Thoracic aorta (tissue), 2 donors: Measurements from ENCODE around the gene C16orf92. TPM values are rescaled to one million over a fixed set of nuclear protein-coding genes. Genes with fewer than 3 reads are reported as not detected.

Experiments
- ATAC-seq: fragments of 150-250 bp; one replicate; pipeline ENCODE4 v1.8.0; 2017; ENCODE audit warnings: low read depth; ENCODE audit not compliant: insufficient number of reproducible peaks, low FRiP score
- DNase-seq: peaks from one replicate; pipeline ENCODE4 v3.0.0-alpha.2; 2020; ENCODE audit warnings: low spot score
- H3K27ac ChIP-seq, 2 donors: fragments of 200-600 bp; sonication (generic); 1 replicate in 1 of 2; 2 replicates in 1 of 2; pipeline ENCODE4 v1.5.1; 2016; ENCODE audit warnings: mild to moderate bottlenecking in 2 of 2, moderate library complexity in 2 of 2
- H3K27me3 ChIP-seq: fragments of 200-600 bp; sonication (generic); replicated peaks from 2 replicates; pipeline ENCODE4 v1.6.0; 2016; ENCODE audit warnings: mild to moderate bottlenecking; ENCODE audit not compliant: insufficient read depth
- H3K36me3 ChIP-seq: fragments of 200-600 bp; sonication (generic); one replicate; pipeline ENCODE4 v1.5.1; 2016
- H3K4me1 ChIP-seq, 2 donors: fragments of 200-600 bp; sonication (generic); 1 replicate in 1 of 2; 2 replicates in 1 of 2; pipeline versions ENCODE4 v1.5.1 to v1.6.0; 2016; ENCODE audit warnings: low read depth in 2 of 2, mild to moderate bottlenecking in 1 of 2; ENCODE audit not compliant: control insufficient read depth in 1 of 2
- H3K4me3 ChIP-seq: fragments of 200-600 bp; sonication (generic); 2 replicates; pipeline ENCODE4 v1.5.1; 2016; ENCODE audit warnings: mild to moderate bottlenecking
- H3K9me3 ChIP-seq: fragments of 200-600 bp; sonication (generic); 2 replicates; pipeline ENCODE4 v1.5.1; 2016
- total RNA-seq, 2 donors: library from RNA; depleted of rRNA; stranded (reverse); fragments of >200 nt; gene quantifications; one replicate each; pipeline versions ENCODE4 v1.1.0 to v1.2.3, GENCODE V29; 2016
- TF ChIP-seq, protein P1 (sequence below): fragments of 200-600 bp; sonication (generic); IDR thresholded peaks from one replicate; pipeline ENCODE4 v1.5.1; 2019; ENCODE audit warnings: antibody characterized with exemption

The C16orf92 gene
- total RNA-seq, 2 donors from 2014 or later = not detected

DNA sequence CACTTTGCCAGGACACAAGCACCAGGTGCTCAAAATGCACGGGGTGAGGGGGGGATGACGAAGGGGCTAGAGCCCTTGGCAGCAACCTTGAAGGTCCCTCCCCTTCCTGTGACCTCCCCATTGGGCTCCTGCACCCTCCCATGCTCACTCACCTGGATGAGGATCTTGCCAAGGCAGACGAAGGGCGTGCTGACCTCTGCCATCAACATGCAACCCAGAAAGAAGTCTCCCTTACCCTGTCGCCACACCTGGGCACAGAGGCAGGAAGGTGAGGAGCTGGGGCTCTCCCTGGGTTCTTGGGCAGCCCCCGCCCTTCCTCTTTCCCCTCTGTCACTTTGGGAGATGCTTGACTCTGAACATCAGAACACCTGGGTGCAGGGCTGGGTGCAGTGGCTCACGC, 2.6 kb downstream of the C16orf92 start:
- DNase-seq (no peak), ATAC-seq (no peak)
- H3K27me3 ChIP-seq = no peaks in the 10 kb centered on the region
- no peaks in the 10 kb centered on the region for H3K36me3 ChIP-seq
- H3K27ac ChIP-seq = no peak overlapping the region
- H3K9me3 ChIP-seq = no peaks in the 10 kb centered on the region
- H3K4me3 ChIP-seq = no peak overlapping the region
- TF ChIP-seq, protein P1, sequence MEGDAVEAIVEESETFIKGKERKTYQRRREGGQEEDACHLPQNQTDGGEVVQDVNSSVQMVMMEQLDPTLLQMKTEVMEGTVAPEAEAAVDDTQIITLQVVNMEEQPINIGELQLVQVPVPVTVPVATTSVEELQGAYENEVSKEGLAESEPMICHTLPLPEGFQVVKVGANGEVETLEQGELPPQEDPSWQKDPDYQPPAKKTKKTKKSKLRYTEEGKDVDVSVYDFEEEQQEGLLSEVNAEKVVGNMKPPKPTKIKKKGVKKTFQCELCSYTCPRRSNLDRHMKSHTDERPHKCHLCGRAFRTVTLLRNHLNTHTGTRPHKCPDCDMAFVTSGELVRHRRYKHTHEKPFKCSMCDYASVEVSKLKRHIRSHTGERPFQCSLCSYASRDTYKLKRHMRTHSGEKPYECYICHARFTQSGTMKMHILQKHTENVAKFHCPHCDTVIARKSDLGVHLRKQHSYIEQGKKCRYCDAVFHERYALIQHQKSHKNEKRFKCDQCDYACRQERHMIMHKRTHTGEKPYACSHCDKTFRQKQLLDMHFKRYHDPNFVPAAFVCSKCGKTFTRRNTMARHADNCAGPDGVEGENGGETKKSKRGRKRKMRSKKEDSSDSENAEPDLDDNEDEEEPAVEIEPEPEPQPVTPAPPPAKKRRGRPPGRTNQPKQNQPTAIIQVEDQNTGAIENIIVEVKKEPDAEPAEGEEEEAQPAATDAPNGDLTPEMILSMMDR = no peak
- peaks cover 2 to 10% of the 10 kb centered on the region in 2 donors for H3K4me1 ChIP-seq

DNA sequence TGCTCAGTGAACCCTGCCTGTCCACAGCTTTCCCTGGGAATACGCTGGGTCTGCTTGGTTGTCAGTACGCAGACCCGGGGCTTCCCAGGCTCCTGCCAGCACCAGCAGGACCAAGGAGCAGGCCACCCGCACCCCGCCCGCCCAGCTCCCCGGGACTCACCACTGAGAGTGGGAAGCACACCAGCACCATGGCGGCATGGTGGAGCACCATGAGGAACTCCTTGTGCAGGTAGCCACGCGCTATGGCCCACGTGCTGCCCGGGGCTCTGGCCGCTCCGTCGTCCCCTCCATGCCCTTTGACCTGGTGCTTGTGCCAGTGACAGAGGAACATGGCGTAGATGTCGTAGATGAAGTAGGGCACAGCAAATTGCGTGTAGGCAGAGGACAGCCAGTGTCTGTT, 3.5 kb downstream of the C16orf92 start:
- no peak overlapping the region for H3K4me3 ChIP-seq
- no peak overlapping the region for H3K27ac ChIP-seq
- H3K9me3 ChIP-seq = no peaks in the 10 kb centered on the region
- no peak for ATAC-seq
- H3K36me3 ChIP-seq = no peaks in the 10 kb centered on the region
- peaks cover 5 to 10% of the 10 kb centered on the region in 2 donors for H3K4me1 ChIP-seq
- TF ChIP-seq, protein P1 = no peak
- H3K27me3 ChIP-seq = peaks cover 5% of the 10 kb centered on the region
- no peak for DNase-seq

DNA sequence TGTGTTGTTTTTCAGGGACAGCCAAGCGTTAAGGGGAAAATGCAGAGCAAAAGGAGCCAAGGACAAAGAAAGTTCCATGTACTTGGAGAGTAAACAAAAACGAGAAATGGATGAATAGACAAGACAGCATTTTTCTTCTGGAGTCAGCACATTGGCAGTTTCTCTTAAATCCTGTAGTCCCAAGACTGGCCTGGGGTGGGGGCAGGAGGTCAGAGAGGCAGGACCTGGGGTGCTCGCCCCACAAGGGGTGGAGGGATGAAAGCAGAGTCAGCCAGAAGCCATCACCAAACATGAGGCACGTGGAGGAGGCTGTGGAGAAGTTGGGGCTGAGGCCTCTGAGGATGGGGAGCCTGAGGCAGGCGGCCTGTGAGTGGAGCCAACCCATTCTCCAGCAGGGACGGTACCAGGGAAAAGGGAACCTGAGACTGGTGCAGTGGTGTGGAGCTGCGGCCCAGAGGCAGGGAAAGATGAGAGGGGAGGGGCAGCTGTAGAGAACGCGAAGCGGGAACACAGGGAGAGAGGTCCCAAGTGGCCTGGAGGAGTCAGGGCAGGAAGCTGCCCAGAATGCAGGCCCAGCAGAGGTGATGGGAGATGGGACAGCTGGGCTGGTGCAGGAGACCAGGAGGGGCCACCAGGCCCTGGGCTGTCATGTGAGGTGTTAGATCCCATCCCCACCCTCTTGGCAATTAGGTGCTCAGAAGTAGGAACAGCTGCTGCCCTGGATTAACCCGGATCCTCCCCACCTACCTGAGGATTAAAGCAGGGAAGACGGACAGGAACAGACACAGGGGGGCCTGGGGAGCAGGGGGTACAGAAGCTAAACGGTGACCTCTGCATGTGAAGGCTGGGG, 4.8 kb downstream of the C16orf92 start:
- ATAC-seq = no peak
- Histone ChIP-seq H3K27ac (no peak overlapping the region), H3K27me3 (peaks cover 13% of the 10 kb centered on the region), H3K9me3 (no peaks in the 10 kb centered on the region), H3K36me3 (no peaks in the 10 kb centered on the region), H3K4me1 (peaks cover 2 to 8% of the 10 kb centered on the region in 2 donors), H3K4me3 (no peak overlapping the region)
- TF ChIP-seq, protein P1 = no peak
- no peak for DNase-seq

DNA sequence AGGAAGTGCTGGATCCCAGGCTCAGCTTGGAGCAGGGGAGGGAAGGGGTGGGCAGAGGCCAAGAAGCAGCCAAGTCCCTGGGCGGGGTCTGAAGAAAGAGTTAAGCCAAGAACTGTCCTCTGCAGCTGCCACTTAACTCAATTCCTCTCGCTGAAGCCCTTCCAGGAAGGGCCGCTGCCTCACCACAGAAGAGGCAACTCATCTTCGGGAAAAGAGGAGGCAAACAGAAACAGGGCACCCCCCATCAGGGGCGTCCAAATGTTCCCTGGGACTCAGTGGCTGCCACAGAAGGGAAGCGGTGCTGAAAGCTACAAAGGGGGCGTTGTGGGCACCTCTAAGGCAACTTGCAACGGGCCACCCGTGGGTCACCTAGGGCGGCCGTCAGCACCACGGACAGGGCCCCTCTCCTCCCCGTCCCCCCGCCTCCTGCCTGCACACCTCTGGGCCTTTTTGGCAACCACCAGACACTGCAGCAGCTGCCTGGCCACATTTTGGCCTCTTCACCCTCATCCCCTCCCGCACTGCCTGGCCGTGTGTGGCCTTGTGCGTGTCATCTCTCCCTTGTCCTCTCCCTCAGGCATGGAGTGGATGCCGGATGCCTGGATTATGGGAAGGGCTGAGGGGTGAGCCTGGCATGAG, 5.6 kb downstream of the C16orf92 start:
- ATAC-seq (no peak), DNase-seq (no peak)
- Histone ChIP-seq H3K36me3 (no peaks in the 10 kb centered on the region), H3K4me3 (no peak overlapping the region), H3K9me3 (no peaks in the 10 kb centered on the region), H3K27ac (no peak overlapping the region), H3K27me3 (peaks cover 19% of the 10 kb centered on the region), H3K4me1 (peaks cover 2 to 8% of the 10 kb centered on the region in 2 donors)
- TF ChIP-seq, protein P1 = no peak

DNA sequence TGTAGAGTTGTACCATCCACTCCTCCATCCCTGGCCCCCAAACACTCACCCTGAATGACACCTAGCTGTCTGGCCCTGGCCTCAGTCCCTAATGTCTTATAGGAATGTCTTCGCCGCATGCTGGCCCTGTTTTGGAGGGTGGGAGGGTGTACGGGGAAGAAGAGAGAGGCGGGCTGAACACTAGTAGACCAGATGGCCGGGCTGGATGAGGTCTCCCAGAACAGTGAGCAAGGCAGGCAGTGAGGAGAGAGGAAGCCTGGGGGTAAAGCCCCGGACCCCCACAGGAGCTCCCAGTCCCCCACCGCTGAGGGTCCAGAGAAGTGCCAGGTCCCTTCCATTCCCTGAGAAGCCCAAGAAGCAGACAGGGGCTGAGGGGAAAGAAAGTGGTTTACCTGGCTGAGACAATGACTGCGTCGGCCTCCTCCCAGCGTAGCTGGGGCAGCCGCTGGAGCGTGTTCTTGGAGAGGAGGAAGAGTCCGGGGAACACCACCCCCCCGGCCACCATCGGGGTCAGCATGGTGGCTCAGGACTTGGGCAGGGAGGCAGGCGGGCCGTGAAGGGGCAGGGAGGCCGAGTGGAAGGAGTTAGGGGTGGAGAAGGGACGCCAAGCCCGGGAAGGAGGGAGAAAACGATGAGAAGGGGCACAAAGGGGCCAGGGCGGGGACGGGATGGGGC, 7.2 kb downstream of the C16orf92 start:
- ATAC-seq = no peak
- no peaks in the 10 kb centered on the region for H3K36me3 ChIP-seq
- H3K27ac ChIP-seq = no peak overlapping the region
- no peak for DNase-seq
- H3K4me3 ChIP-seq = no peak overlapping the region
- peaks cover 2 to 8% of the 10 kb centered on the region in 2 donors for H3K4me1 ChIP-seq
- TF ChIP-seq, protein P1 = no peak
- peaks cover 19% of the 10 kb centered on the region for H3K27me3 ChIP-seq
- H3K9me3 ChIP-seq = no peaks in the 10 kb centered on the region
